HPDE6-E6E7 (cell line): Measurements from ENCODE around the gene EYA2.

Experiments used
- DNase-seq: peaks from one replicate; pipeline ENCODE4 v3.0.0; 2011; ENCODE audit warnings: missing footprints; ENCODE audit errors: extremely low spot score

The EYA2 gene

GRCh38 chr20:46977909-46978588 is 83.4 kb downstream of the EYA2 start:
- DNase-seq, result no peak

- DNase-seq, result no peak
These were observed 84.4 kb downstream of the EYA2 start for GRCh38 chr20:46978951-46979491.

- no peak for DNase-seq
These were observed 85.1 kb downstream of the EYA2 start for GRCh38 chr20:46979603-46980241.

GRCh38 chr20:46981184-46981583 is 86.5 kb downstream of the EYA2 start:
- no peak for DNase-seq

DNA sequence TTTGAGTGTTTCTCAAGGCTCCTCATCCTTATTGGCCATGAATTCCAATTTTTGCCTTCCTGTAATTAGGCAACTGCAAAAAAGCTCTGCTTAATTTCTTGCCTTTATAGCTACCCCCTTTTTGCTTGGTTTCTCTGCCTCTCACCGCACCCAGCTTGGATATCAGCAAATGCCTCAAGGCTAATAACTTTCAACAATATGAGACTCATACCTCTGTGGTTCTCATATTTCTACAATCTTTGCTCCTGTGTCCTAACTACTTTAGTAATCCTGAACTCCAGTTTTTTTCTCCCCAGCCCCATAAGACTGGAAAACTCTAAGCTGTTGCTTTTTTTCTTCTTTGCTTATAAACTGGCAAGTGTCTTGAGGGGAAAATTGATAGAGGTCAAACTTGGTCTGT is 88.8 kb downstream of the EYA2 start:
- DNase-seq, result no peak

DNA sequence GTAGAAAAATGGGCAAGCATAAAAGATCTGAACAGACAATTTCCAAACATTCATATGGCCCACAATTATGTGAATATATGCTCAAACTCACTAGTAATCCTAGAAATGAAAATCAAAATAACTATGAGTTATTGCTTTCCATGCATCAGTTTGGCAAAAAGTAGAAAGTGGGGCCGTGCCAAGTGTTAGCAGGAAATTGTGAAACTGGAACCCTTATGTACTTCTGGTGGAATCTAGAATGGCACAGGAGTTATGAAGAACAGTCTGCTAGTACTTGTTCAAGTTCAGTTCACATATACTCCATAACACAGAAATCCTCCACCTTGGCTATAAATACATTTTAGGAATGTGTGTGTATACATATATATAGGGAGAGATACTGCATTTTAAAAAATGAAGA is 89.8 kb downstream of the EYA2 start:
- no peak for DNase-seq

DNA sequence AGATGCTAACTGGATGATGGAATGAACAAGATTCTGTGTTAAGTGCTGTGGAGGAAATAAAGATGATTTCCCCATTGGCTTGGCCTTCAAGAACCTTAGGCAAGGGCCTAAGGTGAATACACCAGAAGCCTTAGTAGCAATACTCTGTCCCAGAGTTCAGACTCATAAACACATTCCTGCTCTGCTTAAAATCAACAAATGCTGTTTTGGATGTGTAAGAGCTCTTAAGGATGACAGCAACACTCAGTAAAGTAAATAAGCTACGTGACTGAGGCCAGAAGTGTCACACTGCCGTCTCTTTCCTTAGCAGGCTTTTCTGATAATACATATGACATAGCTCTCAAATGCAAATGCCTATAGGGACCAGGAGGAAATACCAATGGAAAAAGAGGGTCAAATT is 90.6 kb downstream of the EYA2 start:
- no peak for DNase-seq

GRCh38 chr20:46985671-46986070 is 91.0 kb downstream of the EYA2 start:
- no peak for DNase-seq

DNA sequence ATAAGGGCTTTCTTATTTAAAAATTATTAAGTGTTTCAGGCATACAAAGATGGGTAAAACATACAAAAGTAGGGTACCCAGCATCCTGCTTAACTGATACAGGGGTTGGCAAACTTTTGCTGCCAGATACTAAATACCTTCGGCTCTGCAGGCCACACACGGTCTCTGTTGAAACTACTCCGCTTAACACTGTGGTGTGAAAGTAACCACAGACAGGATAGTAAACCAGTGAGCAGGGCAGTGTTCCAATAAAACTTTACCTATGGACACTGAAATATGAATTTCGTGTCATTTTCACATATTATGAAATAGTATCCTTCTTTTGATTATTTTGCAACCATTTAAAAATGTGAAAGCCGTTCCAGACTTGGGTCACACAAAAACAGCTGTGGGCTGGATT is 92.4 kb downstream of the EYA2 start:
- no peak for DNase-seq

GRCh38 chr20:46990017-46990595 is 95.5 kb downstream of the EYA2 start:
- no peak for DNase-seq

- DNase-seq, result no peak
These were observed 96.0 kb downstream of the EYA2 start for GRCh38 chr20:46990596-46991104.

GRCh38 chr20:46991168-46991567 is 96.5 kb downstream of the EYA2 start:
- no peak for DNase-seq

DNA sequence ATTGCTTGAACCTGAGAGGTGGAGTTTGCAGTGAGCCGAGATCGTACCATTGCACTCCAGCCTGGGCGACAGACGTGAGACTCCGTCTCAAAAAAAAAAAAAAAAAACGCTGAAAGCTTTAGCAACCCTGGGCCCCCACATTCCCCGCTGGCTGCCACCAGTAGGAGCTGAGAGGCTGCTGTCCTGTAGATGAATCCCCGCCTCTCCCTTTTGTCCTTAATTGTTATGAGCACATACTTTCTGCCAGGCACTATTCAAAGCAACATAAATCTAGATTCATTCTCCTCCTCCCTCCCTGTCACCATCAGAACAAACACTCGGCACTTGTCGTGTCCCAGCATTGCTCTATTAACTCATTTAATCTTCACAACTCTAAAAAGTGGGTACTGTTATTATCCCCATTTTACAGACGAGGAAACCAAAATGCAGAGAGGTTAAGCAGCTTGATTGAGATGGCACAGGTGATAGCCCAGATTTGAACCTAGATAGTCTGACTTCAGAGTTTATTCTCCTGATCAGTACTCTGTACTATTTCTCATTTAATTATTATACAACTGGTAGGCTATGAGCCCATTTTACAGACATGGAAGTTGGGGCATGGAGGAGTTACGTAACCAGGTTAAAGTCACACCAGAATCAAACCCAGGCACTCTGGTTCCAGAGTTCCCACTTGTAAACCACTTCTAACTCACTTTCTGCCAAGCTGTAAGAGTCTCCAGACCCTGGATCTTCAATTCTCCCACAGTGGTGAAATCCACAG is 97.4 kb downstream of the EYA2 start:
- DNase-seq, result no peak

GRCh38 chr20:46992640-46993035 is 98.0 kb downstream of the EYA2 start:
- no peak for DNase-seq

- no peak for DNase-seq
These were observed 98.9 kb downstream of the EYA2 start for GRCh38 chr20:46993465-46994095.

DNA sequence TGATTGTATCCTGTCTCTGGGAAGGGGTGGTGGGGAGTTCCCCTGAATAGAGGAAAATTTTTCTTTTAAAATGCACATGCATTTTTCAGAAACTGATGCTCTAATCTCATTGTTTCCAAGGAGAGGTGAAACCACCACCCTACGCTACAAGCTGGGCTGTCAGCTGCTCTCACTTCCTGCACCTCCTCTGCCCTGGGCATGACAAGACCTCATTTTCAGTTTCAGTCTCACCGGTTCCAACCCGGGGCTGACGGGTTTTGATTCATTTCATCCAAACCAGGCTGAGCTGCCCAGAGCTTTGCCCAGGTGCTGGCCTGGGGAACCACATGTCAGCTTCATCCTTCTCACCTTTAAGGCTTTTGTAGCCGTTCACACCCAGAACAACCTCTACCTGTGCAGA is 99.7 kb downstream of the EYA2 start:
- DNase-seq, result no peak

DNA sequence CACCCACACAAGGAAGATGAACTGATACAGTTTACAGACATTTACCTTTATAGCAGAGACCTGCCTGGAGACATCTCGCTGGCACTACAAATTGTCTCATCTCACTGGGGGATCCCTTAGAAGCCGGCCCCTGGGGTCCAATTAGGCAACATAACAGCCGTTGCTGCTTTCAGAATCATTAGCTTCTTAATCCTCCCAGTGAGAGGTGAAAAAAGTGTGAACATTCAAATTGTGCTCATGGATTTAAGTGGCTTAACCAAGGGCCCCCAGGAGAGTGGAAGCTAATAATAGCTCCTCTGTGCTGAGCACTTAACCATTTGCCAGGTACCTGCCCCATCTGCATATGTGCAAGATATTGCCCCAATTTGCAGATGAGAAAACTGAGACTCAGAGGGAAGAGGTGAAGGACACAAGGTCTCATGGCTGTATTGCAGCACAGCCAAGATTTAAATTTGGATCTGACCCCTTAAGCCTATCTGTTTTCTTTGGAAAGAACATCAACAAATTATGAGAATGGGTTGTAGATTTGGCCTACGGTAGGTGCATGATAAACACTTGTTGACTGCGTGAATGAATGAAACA is 101.0 kb downstream of the EYA2 start:
- no peak for DNase-seq

DNA sequence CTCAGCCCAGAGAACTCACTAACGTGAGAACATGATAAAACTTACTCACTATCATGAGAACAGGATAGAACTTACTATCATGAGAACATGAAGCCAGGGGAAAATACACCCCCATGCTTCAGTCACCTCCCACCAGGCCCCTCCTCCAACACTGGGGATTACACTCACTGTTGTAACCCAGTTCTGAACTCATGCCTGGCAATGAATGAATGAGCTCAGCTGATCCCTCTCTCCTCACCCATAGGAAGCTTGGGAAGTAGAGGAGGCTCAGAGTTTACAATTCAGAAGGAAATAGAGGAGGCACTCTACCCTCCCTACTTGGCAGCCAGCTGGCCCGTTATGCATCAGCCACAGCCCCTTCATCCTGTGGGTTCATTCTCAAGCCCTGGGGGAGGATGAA is 102.5 kb downstream of the EYA2 start:
- DNase-seq, result no peak

GRCh38 chr20:46998477-46999240 is 104.0 kb downstream of the EYA2 start:
- DNase-seq, result no peak

GRCh38 chr20:46999801-47000465 is 105.3 kb downstream of the EYA2 start:
- no peak for DNase-seq
